HG03354 (cell line): ENCODE results near the gene KRT40.

Experiments used
- ATAC-seq: cut with Tn5 transposase; IDR thresholded peaks from one replicate; pipeline ENCODE4 v1.9.1; 2021; ENCODE audit warnings: mild to moderate bottlenecking; ENCODE audit not compliant: unreplicated experiment, poor library complexity, severe bottlenecking

The KRT40 gene

DNA sequence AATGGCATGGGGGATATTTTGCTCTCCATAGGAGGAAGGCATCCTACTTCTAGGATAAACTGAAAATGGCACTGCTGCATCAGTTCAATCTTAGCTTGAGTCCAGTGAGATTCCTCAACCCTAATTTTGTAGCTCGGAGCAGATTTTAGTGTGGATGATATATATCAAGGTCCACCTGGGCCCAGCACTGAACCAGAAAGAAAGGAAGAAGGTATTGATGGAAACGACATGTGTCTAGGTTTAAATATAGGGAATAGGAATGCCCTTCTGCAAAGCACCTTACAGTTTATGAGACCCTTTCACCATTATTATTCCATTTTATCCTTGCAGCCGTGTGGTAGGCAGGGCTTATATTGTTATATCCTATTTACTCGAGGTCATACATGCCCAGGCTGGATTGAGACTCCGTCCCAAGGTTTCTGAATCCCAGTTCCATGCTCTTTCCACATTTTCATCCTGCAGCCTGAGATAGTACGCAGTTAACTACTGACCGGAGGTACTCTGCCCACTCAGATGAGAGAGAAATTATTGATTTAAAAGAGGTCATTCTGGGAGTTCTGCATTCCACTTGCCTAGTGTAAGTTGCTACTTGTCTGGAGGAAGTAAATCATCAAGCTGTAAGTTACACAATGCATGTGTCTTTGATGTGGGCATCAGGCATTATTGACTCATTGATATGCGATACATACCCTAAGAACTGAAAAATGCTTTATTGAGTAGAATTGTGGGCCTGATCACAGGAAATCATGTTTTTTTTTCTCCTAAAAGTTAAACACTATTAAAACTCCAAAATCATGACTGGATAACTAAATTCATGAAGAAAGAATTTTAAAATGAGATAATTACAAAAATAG, 27.5 kb downstream of the KRT40 start:
- ATAC-seq: no peak

DNA sequence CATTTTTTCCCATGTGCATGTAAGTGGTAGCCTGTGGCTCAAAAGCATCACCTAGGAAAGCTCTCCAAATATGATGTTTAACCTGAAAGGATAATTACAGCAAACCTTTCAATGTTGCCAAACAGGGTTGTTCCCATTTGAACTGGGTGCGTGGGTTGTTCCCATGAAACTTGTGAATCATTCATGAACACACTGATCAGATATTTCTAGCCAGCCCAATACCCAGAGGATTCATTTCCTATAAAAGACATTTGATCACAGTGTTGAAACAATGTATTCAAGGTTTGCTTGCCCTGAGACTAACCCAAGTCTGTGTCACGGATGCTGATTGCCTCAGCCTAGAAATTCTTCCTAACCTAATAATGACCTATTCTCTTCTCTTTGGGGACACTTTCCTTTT, 30.2 kb downstream of the KRT40 start:
- ATAC-seq: no peak

DNA sequence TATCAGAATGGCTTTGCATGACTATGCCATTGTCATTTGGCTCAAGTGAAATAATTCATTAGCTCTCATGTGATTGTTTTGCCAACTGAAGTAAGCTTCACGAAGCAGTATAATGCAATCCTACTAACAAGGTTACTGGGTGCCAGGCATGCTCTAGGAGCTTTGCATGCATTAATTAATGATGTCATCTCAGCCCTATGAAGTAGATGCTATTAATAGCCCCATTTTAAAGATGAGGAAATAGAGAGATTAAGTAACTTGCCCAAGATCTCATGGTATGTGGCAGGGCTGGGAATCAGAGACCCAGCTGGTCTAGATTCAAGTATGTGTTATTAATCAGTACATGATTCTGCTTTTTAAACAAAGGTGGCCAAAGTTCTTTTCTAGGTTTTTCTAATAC, 31.5 kb downstream of the KRT40 start:
- no peak for ATAC-seq

DNA sequence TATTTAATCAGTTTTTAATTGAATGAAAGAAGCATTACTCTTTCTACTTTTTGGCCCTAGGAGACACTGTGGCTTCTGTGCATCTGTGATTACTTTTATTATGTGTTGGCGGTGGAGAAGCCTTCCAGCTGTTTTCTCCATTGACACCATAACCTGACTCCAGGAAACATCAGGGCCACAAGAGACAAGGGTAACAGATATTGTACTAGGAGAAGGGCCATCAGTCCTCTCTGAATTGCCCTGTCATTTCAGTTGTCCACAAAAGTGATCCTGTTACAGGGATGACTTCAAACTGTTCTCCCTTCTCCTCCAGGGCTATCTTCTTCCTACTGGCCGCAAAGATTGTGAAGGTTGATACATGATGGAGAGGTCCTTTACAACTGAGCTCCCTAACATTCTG, 32.0 kb downstream of the KRT40 start:
- no peak for ATAC-seq

DNA sequence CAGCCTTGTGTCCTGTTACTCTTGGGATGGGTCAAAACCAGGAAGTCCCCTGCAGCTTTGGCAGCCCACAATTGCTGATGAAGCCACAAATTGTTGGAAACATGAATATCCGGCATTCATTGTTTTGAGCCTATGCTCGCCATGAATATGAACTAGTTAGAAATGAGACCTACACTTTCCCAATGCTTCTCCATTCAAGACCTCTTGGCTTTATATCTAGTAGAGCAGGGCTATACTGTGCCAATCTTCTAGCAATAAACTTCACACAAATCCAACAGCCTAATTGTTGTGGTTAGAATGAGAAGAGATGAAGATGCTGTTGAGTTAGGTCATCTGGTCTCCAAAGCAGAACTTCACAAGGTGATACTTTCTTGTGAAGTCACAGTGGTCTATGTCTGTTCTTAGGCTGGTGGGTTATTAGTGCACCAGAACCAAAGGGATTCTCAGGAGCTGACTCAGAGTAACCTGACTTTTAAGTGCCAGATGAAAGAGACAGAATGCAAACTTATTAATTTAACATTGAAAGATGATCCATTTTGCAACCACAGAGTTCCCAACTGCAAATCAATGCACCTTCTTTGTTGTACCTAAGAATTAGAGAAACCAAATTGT, 33.0 kb downstream of the KRT40 start:
- ATAC-seq: no peak

DNA sequence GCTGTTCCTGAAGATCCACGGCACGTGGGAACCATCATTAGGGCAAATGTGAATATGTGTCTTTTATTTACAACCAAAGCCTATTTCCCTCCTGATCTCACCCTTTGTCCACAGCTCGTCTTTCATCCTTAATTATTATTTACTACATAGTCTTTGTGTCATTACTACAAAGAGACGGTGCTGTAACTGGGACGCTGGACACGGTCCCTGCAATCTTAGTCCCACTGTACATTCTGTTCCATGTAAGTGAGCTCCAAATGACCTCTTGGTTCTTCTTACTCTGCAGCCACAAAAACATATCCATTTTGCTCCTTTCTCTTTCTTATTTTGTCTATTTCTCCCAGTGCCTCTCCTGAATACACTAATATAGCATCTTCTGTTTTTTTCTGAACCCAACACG, 34.0 kb downstream of the KRT40 start:
- ATAC-seq: no peak

DNA sequence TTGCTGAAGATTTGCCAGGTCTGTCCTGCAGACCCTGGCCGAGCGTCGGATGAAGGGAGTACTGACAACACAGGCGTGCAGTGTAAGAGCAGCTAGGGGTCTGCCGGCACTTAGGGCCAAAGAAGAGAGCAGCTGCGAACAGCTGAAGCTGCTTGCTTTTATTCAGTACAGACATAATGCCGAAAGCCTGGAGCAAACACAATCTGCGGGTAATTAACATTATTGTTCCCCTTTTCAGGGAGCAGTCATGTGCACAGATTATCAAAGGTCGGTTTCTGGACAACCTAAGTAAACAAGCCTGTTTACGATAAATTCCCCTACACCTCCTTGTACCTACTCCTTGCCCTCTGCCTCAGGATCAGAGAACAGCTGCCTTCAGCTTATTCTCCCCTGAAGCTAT, 34.7 kb downstream of the KRT40 start:
- no peak for ATAC-seq

DNA sequence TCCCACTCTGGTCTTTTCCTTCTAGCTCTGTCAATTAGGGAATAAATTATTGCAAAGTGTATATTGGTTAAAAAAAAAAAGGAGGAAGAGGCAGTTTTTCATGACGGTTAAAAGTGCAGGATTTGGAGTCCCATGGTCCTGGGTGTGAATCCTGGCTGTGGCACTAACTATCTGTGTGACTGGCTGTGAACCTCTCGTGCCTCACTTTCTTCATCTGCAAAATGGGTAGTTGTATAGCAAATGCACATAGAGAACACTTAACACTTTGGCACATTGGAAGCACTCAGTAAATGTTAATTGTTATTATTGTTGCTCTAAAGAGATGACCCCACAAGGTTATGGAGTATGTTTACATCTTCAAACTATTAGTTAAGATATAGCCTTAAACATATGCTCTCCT, 36.2 kb downstream of the KRT40 start:
- no peak for ATAC-seq

DNA sequence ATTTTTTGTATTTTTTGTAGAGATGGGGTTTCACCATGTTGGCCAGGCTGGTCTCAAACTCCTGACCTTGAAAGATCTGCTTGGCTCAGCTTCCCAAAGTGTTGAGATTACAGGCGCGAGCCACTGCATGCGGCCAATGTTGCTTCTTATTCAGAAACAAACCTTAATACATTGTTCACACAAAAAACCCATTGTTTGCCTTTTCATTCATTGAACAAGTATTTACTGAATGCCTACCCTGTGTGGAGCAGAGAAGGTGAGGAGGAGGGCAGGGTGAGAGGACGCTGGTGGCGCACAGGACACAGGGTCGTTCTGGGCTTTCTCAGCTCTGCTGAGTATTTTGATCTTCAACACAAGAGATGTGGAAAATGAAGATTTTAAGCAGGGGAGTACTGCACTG, 38.7 kb downstream of the KRT40 start:
- ATAC-seq: no peak

DNA sequence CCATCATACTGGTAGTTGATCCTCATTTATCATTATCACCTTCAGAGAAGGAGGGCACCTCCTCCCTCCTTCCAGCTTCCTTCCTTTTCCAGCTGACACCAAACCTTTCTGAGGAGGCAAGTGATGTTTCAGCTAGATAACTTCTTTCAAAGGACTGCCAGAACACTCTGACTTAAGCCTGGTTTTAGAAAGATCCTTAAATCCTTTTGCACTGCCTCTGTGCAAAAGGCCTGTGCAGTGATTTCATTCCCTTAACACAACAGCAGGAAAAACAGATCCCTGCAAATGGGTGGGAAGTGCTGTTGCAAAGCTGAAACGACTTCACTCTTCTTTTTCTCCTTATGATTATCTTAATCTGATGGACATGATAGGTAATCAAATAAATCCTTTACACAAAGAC, 39.6 kb downstream of the KRT40 start:
- ATAC-seq: no peak

DNA sequence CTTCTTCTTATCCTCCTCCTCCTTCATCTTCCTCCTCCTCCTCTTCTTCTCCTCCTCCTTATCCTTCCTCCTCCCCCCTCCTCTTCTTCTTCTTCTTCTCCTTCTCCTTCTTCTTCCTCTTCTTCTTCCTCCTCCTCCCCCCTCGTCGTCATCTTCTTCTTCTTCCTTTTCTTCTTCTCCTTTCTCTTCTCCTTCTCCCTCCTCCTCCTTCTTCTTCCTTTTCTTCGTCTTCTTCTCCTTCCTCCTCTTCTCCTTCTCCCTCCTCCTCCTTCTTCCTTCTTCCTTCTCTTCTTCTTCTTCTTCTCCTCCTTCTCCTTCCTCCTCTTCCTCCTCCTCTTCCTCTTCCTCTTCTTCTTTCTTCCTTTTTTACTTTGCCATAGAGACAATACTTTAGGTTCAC, 41.6 kb downstream of the KRT40 start:
- no peak for ATAC-seq

DNA sequence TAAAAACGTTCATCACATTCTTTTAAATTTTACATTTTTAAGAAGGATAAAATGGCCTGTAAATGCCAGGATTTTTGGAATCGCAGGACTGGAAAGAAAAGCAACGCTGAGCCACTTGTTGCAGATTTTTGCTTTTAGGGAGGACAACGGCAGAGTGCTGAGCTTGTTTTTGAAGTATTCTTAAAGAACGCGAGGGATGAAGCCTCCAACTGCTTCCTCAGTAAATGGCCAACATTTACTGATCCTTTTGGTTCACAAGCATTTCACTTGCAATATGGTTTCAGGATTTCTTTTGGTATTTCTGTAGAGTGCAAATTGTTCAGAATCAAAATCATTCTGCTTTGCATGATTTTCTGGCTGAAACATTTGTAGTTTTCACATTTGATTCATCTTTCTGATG, 43.9 kb downstream of the KRT40 start:
- no peak for ATAC-seq

DNA sequence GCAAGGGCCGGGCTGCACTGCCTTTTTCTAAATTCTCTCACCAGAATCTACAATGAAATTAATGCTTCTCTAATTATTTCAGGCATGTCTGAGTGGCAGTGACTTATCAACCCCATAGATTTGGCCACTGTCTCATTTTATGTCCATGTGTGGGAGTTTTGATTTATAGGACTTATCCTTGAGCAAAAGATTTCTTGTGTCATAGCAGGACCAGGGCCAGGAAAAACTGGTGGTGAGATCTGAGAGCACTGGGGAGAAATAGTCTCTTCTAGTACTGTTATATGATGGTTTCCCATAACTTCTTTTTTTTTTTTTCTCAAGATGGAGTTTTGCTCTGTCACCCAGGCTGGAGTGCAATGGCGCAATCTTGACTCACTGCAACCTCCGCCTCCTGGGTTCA, 45.1 kb downstream of the KRT40 start:
- ATAC-seq: no peak

DNA sequence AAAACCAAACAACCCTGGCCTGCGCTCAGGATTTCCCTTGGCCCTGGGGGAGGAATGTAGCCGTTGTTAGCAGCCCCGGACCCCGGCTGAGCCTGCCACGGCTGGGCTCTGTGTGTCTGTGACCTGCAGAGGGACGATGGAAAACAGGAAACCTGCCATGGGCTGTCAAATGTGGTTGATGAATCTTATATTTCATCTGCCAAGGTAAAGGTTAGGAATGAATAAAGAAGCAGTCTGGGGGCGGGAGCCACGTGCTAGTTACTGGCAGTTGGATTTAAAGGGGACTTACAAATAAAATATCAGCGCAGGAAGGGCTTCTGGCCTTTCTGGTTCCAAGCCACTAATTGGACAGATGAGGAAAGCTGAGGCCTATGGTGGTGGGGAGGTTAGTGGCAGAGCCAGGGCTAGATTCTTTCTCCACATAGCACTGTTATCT, 46.7 kb downstream of the KRT40 start, which contains the start of gene KRT23:
Gene KRT23, minus strand, starts transcription at position 263 of the 436 bp plus-strand sequence. CDS start 1,043 bp downstream, outside the sequence.
- ATAC-seq: no peak

DNA sequence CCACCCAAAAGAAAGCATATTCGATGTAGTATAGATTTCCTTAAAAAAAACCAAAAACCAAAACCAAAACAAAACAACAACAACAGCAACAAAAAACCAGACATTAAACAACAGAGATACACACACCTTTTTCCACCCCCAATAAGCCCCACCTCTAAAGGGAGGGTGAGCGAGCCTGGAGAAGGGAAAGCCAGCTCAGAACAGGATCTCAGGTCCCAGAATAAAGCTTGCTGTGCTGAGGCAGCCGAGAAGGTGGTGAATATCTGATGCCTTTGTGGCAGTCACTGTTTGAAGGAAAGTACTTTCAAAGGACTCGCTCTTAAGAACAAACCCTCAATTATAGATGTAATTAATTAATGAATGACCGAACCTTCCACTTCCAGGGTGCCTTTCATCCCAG, 47.1 kb downstream of the KRT40 start:
- ATAC-seq: no peak

DNA sequence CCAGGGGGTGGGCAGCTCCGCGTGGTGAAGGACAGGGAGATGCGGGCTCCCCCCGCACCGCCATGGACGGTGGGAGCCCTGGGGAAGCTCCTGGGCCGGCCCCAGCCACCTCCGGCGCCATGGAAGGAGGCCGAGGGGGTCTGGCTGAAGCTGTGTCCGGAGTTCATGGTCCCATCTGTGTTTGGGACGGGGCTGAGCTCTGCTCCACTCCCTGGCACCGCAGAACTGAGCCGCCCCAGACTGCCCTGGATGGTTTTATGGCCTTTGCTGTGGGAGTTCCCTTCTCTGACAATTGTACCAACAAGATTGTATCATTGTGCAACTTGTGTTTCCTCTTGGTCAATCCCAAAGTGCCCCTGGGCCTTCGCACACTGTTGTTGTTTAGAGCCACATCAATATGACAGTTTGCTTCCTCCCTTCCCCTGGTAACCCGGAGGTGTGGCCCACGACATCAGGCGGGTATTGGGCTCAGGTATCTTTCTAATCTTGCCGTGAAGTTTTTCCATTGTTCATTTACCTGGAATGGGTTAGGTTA, 47.6 kb downstream of the KRT40 start:
- no peak for ATAC-seq

DNA sequence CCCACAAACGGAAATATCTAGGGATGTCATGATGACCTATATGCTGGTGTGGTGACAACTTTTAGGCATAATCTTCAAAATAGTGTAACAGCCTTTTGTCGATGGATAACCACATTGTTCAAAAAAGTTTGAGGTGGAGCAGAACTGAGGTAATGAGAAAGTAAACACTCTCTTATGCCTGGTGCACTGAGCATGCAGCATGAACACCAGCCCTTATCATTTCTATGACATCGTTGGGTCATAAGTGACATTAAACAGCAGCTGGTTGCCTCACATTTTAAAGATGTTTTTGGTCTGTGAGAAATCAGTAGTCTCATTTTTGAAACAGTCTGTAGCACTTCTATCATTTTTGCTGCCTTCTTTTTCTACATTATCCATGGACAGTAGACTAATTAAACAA, 48.5 kb downstream of the KRT40 start:
- ATAC-seq: no peak

DNA sequence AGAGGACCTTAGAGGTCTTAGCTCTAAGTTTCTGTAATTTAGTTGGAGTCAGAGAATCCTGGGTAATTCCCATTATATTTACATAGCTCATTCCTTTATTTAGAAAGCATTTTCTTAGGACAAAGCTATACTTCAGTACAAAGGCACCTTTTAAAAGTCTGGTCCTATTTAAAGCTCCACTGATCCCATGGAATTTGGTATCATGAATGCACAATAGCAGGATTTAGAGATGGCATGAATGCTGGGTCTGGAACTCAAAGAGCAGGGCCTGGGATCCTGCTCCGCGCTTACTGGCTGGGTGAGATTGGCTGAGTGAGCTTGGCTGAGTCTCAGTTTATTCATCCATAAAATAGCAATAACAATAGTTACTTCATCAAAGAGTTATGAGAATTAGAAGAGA, 51.5 kb downstream of the KRT40 start:
- ATAC-seq: no peak

DNA sequence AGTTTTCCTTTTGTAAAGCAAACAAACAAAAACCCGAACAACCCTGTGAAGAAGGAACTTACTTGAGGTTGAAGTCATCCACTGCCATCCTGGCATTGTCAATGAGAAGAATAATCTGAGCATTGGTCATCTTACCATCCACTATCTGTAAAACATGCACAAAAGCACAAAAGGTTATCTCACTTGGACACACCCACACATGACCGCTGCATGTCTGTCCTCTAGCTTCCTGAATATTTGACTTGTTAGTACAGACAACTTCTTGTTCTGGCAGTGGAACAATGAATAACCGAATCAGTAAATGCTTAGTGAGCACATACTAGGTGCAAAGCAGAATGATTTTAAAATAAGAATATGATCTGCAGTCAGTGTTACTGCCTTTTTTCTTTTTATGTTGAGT, 52.8 kb downstream of the KRT40 start:
- ATAC-seq: no peak
